A549 (cell line): ENCODE data around the gene MEF2C.

Experiments
- EHMT2 ChIP-seq: fragments of 200-600 bp; sonication (generic); IDR thresholded peaks from 2 replicates; pipeline ENCODE4 v1.6.1; 2016; ENCODE audit warnings: antibody characterized with exemption, low read depth, mild to moderate bottlenecking, moderate library complexity
- FOSL2 ChIP-seq, 2 experiments: fragments of 450-650 bp in 1 of 2; fragments of >200 bp in 1 of 2; sonication (Bioruptor Twin) in 1 of 2; formaldehyde crosslinking; IDR thresholded peaks; 2 replicates each; pipeline versions ENCODE4 v1.5.0 to v1.6.1; 2016 to 2020; ENCODE audit warnings: mild to moderate bottlenecking in 1 of 2, moderate library complexity in 1 of 2
- NR3C1 ChIP-seq: fragments of >200 bp; sonication (Bioruptor Twin); formaldehyde crosslinking; IDR thresholded peaks from 3 replicates; pipeline ENCODE4 v1.6.1; 2017
- RCOR1 ChIP-seq: fragments of 150-350 bp; IDR thresholded peaks from 2 replicates; pipeline ENCODE4 v1.6.1; 2014; ENCODE audit warnings: antibody characterized with exemption, low read length, low read depth
- RFX5 ChIP-seq: fragments of 450-650 bp; IDR thresholded peaks from 2 replicates; pipeline ENCODE4 v1.7.1; 2014; ENCODE audit warnings: antibody characterized with exemption, mild to moderate bottlenecking, moderate library complexity
- RNF2 ChIP-seq: fragments of 200-600 bp; sonication (generic); IDR thresholded peaks from 2 replicates; pipeline ENCODE4 v1.6.1; 2016; ENCODE audit warnings: low read depth, mild to moderate bottlenecking, antibody characterized with exemption, moderate library complexity, borderline replicate concordance
- TF ChIP-seq, protein P1 (sequence below): fragments of >200 bp; sonication (Bioruptor Twin); formaldehyde crosslinking; IDR thresholded peaks from 3 replicates; pipeline ENCODE4 v1.5.1; 2016
- TF ChIP-seq, protein P2 (sequence below): IDR thresholded peaks from 2 replicates; pipeline ENCODE4 v1.6.1; 2012

DNA sequence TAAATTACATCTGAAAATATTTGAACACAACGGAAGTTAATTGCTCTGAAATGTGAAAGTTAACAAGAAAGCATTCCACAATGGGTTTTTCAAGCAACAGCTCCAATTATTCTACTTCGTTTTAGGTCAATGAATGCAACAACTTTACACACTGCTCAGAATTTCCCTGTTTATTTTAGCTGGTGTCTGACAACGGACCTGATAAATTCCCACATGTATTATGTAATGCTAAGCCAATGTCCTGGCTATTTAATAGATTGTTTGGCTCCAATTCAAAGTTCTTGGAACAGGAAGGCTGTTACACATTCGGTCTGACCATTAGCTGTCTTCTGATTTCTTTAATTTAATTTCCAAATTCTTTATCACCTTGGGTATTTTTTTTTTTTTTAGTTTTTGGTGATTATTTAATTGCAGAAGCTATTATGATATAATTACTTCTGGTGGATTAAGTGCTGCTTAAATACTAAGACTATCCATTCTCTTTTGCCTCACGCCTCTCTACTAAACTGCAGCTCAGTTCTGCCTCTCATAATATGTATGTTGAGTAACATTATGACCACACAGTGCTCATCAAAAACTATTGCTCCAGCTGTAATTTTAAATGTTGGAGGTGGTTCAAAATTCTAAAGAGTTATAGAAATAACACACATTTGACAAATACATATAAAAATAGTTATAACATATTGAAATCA lies 57.9 kb downstream of the MEF2C start:
- TF ChIP-seq, protein P1, sequence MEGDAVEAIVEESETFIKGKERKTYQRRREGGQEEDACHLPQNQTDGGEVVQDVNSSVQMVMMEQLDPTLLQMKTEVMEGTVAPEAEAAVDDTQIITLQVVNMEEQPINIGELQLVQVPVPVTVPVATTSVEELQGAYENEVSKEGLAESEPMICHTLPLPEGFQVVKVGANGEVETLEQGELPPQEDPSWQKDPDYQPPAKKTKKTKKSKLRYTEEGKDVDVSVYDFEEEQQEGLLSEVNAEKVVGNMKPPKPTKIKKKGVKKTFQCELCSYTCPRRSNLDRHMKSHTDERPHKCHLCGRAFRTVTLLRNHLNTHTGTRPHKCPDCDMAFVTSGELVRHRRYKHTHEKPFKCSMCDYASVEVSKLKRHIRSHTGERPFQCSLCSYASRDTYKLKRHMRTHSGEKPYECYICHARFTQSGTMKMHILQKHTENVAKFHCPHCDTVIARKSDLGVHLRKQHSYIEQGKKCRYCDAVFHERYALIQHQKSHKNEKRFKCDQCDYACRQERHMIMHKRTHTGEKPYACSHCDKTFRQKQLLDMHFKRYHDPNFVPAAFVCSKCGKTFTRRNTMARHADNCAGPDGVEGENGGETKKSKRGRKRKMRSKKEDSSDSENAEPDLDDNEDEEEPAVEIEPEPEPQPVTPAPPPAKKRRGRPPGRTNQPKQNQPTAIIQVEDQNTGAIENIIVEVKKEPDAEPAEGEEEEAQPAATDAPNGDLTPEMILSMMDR = no peak
- TF ChIP-seq EHMT2 = no peak
- no peak for TF ChIP-seq RNF2
- no peak for TF ChIP-seq RFX5
- TF ChIP-seq FOSL2 (IDR thresholded peaks at IDR 0.05) = no peak
- TF ChIP-seq FOSL2 (CRISPR knock-in tag; IDR thresholded peaks at IDR 0.05) = no peak
- TF ChIP-seq, protein P2, sequence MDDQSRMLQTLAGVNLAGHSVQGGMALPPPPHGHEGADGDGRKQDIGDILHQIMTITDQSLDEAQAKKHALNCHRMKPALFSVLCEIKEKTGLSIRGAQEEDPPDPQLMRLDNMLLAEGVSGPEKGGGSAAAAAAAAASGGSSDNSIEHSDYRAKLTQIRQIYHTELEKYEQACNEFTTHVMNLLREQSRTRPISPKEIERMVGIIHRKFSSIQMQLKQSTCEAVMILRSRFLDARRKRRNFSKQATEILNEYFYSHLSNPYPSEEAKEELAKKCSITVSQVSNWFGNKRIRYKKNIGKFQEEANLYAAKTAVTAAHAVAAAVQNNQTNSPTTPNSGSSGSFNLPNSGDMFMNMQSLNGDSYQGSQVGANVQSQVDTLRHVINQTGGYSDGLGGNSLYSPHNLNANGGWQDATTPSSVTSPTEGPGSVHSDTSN = no peak
- TF ChIP-seq RCOR1 = no peak
- no peak for TF ChIP-seq NR3C1
